Neuronal stem cell (in vitro differentiated cells): ENCODE measurements around the gene NUP62.

Experiments used
- DNase-seq: peaks from one replicate; pipeline ENCODE4 v3.0.0-alpha.2; 2013; ENCODE audit warnings: low spot score
- H2AFZ ChIP-seq: one replicate; pipeline ENCODE4 v1.6.1; 2013; ENCODE audit warnings: mild to moderate bottlenecking, low read length, inconsistent platforms
- H2AK5ac ChIP-seq: 2 replicates; pipeline ENCODE4 v1.6.1; 2013; ENCODE audit warnings: low read depth, mild to moderate bottlenecking, inconsistent platforms, low read length, moderate library complexity, mixed read lengths
- H2BK120ac ChIP-seq: 2 replicates; pipeline ENCODE4 v1.6.1; 2013; ENCODE audit warnings: low read depth, mild to moderate bottlenecking, inconsistent platforms, low read length, moderate library complexity, mixed read lengths
- H2BK12ac ChIP-seq: one replicate; pipeline ENCODE4 v1.6.1; 2013; ENCODE audit warnings: low read length, inconsistent platforms
- H2BK15ac ChIP-seq: 2 replicates; pipeline ENCODE4 v1.6.1; 2013; ENCODE audit warnings: mild to moderate bottlenecking, low read length, inconsistent platforms, mixed read lengths
- H2BK5ac ChIP-seq: one replicate; pipeline ENCODE4 v1.6.1; 2013; ENCODE audit warnings: inconsistent platforms, mild to moderate bottlenecking, low read length, moderate library complexity
- H3K14ac ChIP-seq: one replicate; pipeline ENCODE4 v1.6.1; 2013; ENCODE audit warnings: low read length, inconsistent platforms
- H3K18ac ChIP-seq: 2 replicates; pipeline ENCODE4 v1.6.1; 2013; ENCODE audit warnings: low read length, inconsistent platforms
- H3K23ac ChIP-seq: 2 replicates; pipeline ENCODE4 v1.6.1; 2013; ENCODE audit warnings: low read depth, mild to moderate bottlenecking, mixed read lengths, low read length, inconsistent platforms; ENCODE audit not compliant: poor library complexity
- H3K27ac ChIP-seq: replicated peaks from 3 replicates; pipeline ENCODE4 v1.5.1; 2013; ENCODE audit warnings: low read length, inconsistent platforms
- H3K27me3 ChIP-seq, 3 experiments: 2 replicates each; pipeline ENCODE4 v1.6.1; 2013; ENCODE audit warnings: low read length in 3 of 3, mild to moderate bottlenecking in 2 of 3, inconsistent platforms in 1 of 3, low read depth in 1 of 3, mixed read lengths in 1 of 3, moderate library complexity in 1 of 3; ENCODE audit not compliant: control insufficient read depth in 3 of 3, insufficient read depth in 3 of 3
- H3K36me3 ChIP-seq, 2 donors: replicated peaks in 1 of 2; 2 replicates each; pipeline ENCODE4 v1.6.1; 2013; ENCODE audit warnings: low read length in 2 of 2; ENCODE audit not compliant: control insufficient read depth in 2 of 2, insufficient read depth in 2 of 2
- H3K4ac ChIP-seq: 2 replicates; pipeline ENCODE4 v1.6.1; 2013; ENCODE audit warnings: inconsistent platforms, mild to moderate bottlenecking, low read length, moderate library complexity
- H3K4me1 ChIP-seq, 2 donors: 1 replicate in 1 of 2; 2 replicates in 1 of 2; pipeline ENCODE4 v1.6.1; 2013; ENCODE audit warnings: low read length in 2 of 2, low read depth in 1 of 2; ENCODE audit not compliant: control insufficient read depth in 2 of 2, insufficient read depth in 1 of 2
- H3K4me2 ChIP-seq: one replicate; pipeline ENCODE4 v1.6.1; 2013; ENCODE audit warnings: mild to moderate bottlenecking, low read length, inconsistent platforms; ENCODE audit not compliant: insufficient read depth, poor library complexity, severe bottlenecking
- H3K4me3 ChIP-seq, 2 donors: 2 replicates each; pipeline ENCODE4 v1.5.1; 2013; ENCODE audit warnings: low read length in 2 of 2, mild to moderate bottlenecking in 2 of 2, inconsistent platforms in 1 of 2, moderate library complexity in 1 of 2
- H3K79me1 ChIP-seq: one replicate; pipeline ENCODE4 v1.6.1; 2013; ENCODE audit warnings: low read depth, mild to moderate bottlenecking, inconsistent platforms, low read length, moderate library complexity
- H3K9ac ChIP-seq: one replicate; pipeline ENCODE4 v1.6.1; 2013; ENCODE audit warnings: mild to moderate bottlenecking, low read depth, low read length, inconsistent platforms; ENCODE audit not compliant: poor library complexity
- H3K9me3 ChIP-seq, 2 donors: replicated peaks in 1 of 2; 2 replicates each; pipeline versions ENCODE3 to v1.6.1; 2013; ENCODE audit warnings: low read length in 2 of 2, mild to moderate bottlenecking in 2 of 2, inconsistent platforms in 1 of 2, low read depth in 1 of 2, mixed read lengths in 1 of 2, moderate library complexity in 1 of 2; ENCODE audit not compliant: control insufficient read depth in 2 of 2, insufficient read depth in 1 of 2
- H4K8ac ChIP-seq: one replicate; pipeline ENCODE4 v1.6.1; 2013; ENCODE audit warnings: low read depth, mild to moderate bottlenecking, inconsistent platforms, low read length, moderate library complexity
- H4K91ac ChIP-seq: one replicate; pipeline ENCODE4 v1.6.1; 2013; ENCODE audit warnings: low read length, low read depth, mild to moderate bottlenecking, inconsistent platforms; ENCODE audit not compliant: poor library complexity
- WGBS, 2 donors: extraction: QIAGEN DNeasy Blood & Tissue Kit; methylation state at CpG; one replicate each; pipeline ENCODE4 v1.1.7; 2013; ENCODE audit warnings: missing lambda C conversion rate in 2 of 2, mixed read lengths in 1 of 2; ENCODE audit not compliant: insufficient read length in 2 of 2, insufficient replicate concordance in 1 of 2; ENCODE audit errors: extremely low coverage in 2 of 2; 5-methylcytosine and 5-hydroxymethylcytosine counted together

NUP62 gene

GRCh38 chr19:49931293-49932040, 2.2 kb upstream of the NUP62 start:
- Histone ChIP-seq H2BK15ac (no peak overlapping the region), H2AK5ac (no peak overlapping the region), H3K27me3 (no peaks in the 10 kb centered on the region), H3K23ac (no peak overlapping the region), H3K36me3 (peaks cover 12 to 35% of the 10 kb centered on the region in 2 donors), H3K4me3 (no peak overlapping the region), H3K4ac (no peak overlapping the region), H3K18ac (no peak overlapping the region), H2BK12ac (no peak overlapping the region), H3K4me2 (no peak overlapping the region), H4K8ac (no peak overlapping the region), H3K4me1 (peaks cover 7 to 11% of the 10 kb centered on the region in 2 donors), H3K9ac (no peak overlapping the region), H2BK5ac (no peak overlapping the region), H2BK120ac (no peak overlapping the region), H3K27ac (no peak overlapping the region), H3K9me3 (no peaks in the 10 kb centered on the region), H2AFZ (no peak overlapping the region), H3K79me1 (peaks cover 6% of the 10 kb centered on the region), H4K91ac (no peak overlapping the region), H3K14ac (no peak overlapping the region)
- no peak for DNase-seq
- WGBS, 2 donors = no CpG with 5 or more reads among the region's 7 CpGs

GRCh38 chr19:49930483-49931011, 1.2 kb upstream of the NUP62 start:
- peak overlapping the region; percentile 98 for H2BK5ac ChIP-seq
- WGBS, 2 donors = no CpG with 5 or more reads among the region's 15 CpGs
- H2BK15ac ChIP-seq = peak overlapping the region; percentile 96
- peaks cover 15 to 43% of the 10 kb centered on the region in 2 donors for H3K36me3 ChIP-seq
- peak overlapping the region; percentile 94 for H4K91ac ChIP-seq
- H3K79me1 ChIP-seq = peaks cover 6% of the 10 kb centered on the region
- peak overlapping the region; percentile 21 for H2BK120ac ChIP-seq
- H3K4me1 ChIP-seq = peaks cover 7 to 11% of the 10 kb centered on the region in 2 donors
- peak overlapping the region; percentile 94 for H4K8ac ChIP-seq
- no peaks in the 10 kb centered on the region for H3K27me3 ChIP-seq
- H3K14ac ChIP-seq = peak overlapping the region; percentile 83
- no peaks in the 10 kb centered on the region for H3K9me3 ChIP-seq
- no peak overlapping the region for H3K9ac ChIP-seq
- peak overlapping the region; percentile 69 for H3K27ac ChIP-seq
- H2BK12ac ChIP-seq = no peak overlapping the region
- peak overlapping the region; percentile 38 for H3K4me2 ChIP-seq
- peak overlapping the region; percentile 60 for H3K4ac ChIP-seq
- peak overlapping the region; percentile 95 for H3K18ac ChIP-seq
- DNase-seq = no peak
- peak overlapping the region; percentile 97 for H3K23ac ChIP-seq
- H2AFZ ChIP-seq = peak overlapping the region; percentile 26
- peak overlapping the region; percentile 91 for H2AK5ac ChIP-seq
- H3K4me3 ChIP-seq = peak overlapping the region; percentile 50 to 97

GRCh38 chr19:49929611-49930482, 543 bp upstream of the NUP62 start:
- no CpG with 5 or more reads among the region's 43 CpGs for WGBS, 2 donors
- peaks cover 7 to 11% of the 10 kb centered on the region in 2 donors for H3K4me1 ChIP-seq
- peak overlapping the region; percentile 97 for H2AFZ ChIP-seq
- H2BK120ac ChIP-seq = peak overlapping the region; percentile 21
- peak overlapping the region; percentile 97 for H3K23ac ChIP-seq
- H3K4me2 ChIP-seq = peak overlapping the region; percentile 80
- peak; percentile 97 for DNase-seq
- H3K18ac ChIP-seq = peak overlapping the region; percentile 98
- H4K8ac ChIP-seq = no peak overlapping the region
- H3K4ac ChIP-seq = no peak overlapping the region
- H3K27ac ChIP-seq = peak overlapping the region; percentile 95
- peaks cover 6% of the 10 kb centered on the region for H3K79me1 ChIP-seq
- peak overlapping the region; percentile 60 for H4K91ac ChIP-seq
- H3K4me3 ChIP-seq = peak overlapping the region; percentile 94 to 97
- peak overlapping the region; percentile 96 for H3K9ac ChIP-seq
- no peaks in the 10 kb centered on the region for H3K9me3 ChIP-seq
- H2AK5ac ChIP-seq = peak overlapping the region; percentile 91
- H3K27me3 ChIP-seq = no peaks in the 10 kb centered on the region
- H2BK15ac ChIP-seq = peak overlapping the region; percentile 50
- no peak overlapping the region for H3K14ac ChIP-seq
- H2BK5ac ChIP-seq = peak overlapping the region; percentile 98
- H3K36me3 ChIP-seq = peaks cover 16 to 50% of the 10 kb centered on the region in 2 donors
- no peak overlapping the region for H2BK12ac ChIP-seq
